ENCODE data around the gene UROD. TPM values are rescaled to one million over a fixed set of nuclear protein-coding genes. Genes with fewer than 3 reads are reported as not detected.

Gene UROD
- total RNA-seq, 1 donor from 2014 or later: 84.7 TPM

- TF ChIP-seq CTCF (conservative IDR thresholded peaks at IDR 0.05): no peak
- H3K4me3 Mint-ChIP-seq: no peak overlapping the region
These were observed 8.3 kb upstream of the UROD start for GRCh38 chr1:45003741-45004140.

GRCh38 chr1:45004281-45004920 is 7.7 kb upstream of the UROD start:
- Mint-ChIP-seq H3K27me3 (no peaks in the 10 kb centered on the region), H3K27ac (no peak overlapping the region), H3K4me1 (ENCODE audit: unreplicated experiment) (peaks cover under 1% of the 10 kb centered on the region), H3K9me3 (no peaks in the 10 kb centered on the region), H3K36me3 (peaks cover 21% of the 10 kb centered on the region), H3K4me3 (no peak overlapping the region)
- TF ChIP-seq CTCF (conservative IDR thresholded peaks at IDR 0.05): no peak
- DNase-seq (ENCODE audit: extremely low spot score, unreplicated experiment): no peak

More at GRCh38 chr1:45003741-45004140, 8.3 kb upstream of the UROD start:
- no peak for DNase-seq (ENCODE audit: extremely low spot score, unreplicated experiment)
- H3K9me3 Mint-ChIP-seq: no peaks in the 10 kb centered on the region
- H3K27ac Mint-ChIP-seq: no peak overlapping the region
- H3K36me3 Mint-ChIP-seq: peaks cover 17% of the 10 kb centered on the region
- no peaks in the 10 kb centered on the region for H3K4me1 Mint-ChIP-seq (ENCODE audit: unreplicated experiment)
- H3K27me3 Mint-ChIP-seq: no peaks in the 10 kb centered on the region

GRCh38 chr1:45005761-45006160 is 6.3 kb upstream of the UROD start:
- no peak overlapping the region for H3K27ac Mint-ChIP-seq
- no peaks in the 10 kb centered on the region for H3K9me3 Mint-ChIP-seq
- TF ChIP-seq CTCF (conservative IDR thresholded peaks at IDR 0.05): no peak
- no peaks in the 10 kb centered on the region for H3K27me3 Mint-ChIP-seq
- no peak overlapping the region for H3K4me3 Mint-ChIP-seq
- DNase-seq (ENCODE audit: extremely low spot score, unreplicated experiment): no peak
- peaks cover 21% of the 10 kb centered on the region for H3K36me3 Mint-ChIP-seq
- peaks cover 10% of the 10 kb centered on the region for H3K4me1 Mint-ChIP-seq (ENCODE audit: unreplicated experiment)

- no peak for TF ChIP-seq CTCF (conservative IDR thresholded peaks at IDR 0.05)
- Mint-ChIP-seq H3K4me1 (ENCODE audit: unreplicated experiment) (peaks cover 20% of the 10 kb centered on the region), H3K27ac (no peak overlapping the region), H3K27me3 (no peaks in the 10 kb centered on the region), H3K9me3 (no peaks in the 10 kb centered on the region), H3K4me3 (no peak overlapping the region), H3K36me3 (peaks cover 19% of the 10 kb centered on the region)
- peak; percentile 43 for DNase-seq (ENCODE audit: extremely low spot score, unreplicated experiment)
These were observed 4.7 kb upstream of the UROD start for GRCh38 chr1:45007311-45007710.

- H3K4me1 Mint-ChIP-seq (ENCODE audit: unreplicated experiment): peaks cover 20% of the 10 kb centered on the region
- no peak for TF ChIP-seq CTCF (conservative IDR thresholded peaks at IDR 0.05)
- H3K27me3 Mint-ChIP-seq: no peaks in the 10 kb centered on the region
- no peak overlapping the region for H3K27ac Mint-ChIP-seq
- H3K4me3 Mint-ChIP-seq: peak overlapping the region; percentile 25
- peaks cover 12% of the 10 kb centered on the region for H3K36me3 Mint-ChIP-seq
- no peaks in the 10 kb centered on the region for H3K9me3 Mint-ChIP-seq
- no peak for DNase-seq (ENCODE audit: extremely low spot score, unreplicated experiment)
These were observed 4.0 kb upstream of the UROD start for GRCh38 chr1:45008076-45008475.

All from type B pancreatic cell (in vitro differentiated cells).